ENCODE measurements around the gene ARL11.
A peak's percentile ranks its signal among the peaks of the same experiment; 100 is the strongest.
"Not testable (repeated sequence)": the region's sequence is repeated elsewhere in the genome, so short reads cannot be mapped to it uniquely, and the experiment has no call there.

Gene ARL11

GRCh38 chr13:49627831-49628652, at the start of gene ARL11:
TSS of gene ARL11 (plus strand) at chr13:49628507. CDS start at chr13:49630448, 1,941 bp downstream.
- Mint-ChIP-seq H3K4me3 (peak within 1 kb of the TSS; percentile 86), H3K36me3 (ENCODE audit: low read depth) (peaks cover 2% of the 10 kb centered on the region), H3K9me3 (no peaks in the 10 kb centered on the region), H3K27ac (peak within 1 kb of the TSS; percentile 84), H3K4me1 (ENCODE audit: low read depth) (peaks cover 17% of the 10 kb centered on the region), H3K27me3 (ENCODE audit: low read depth) (no peaks in the 10 kb centered on the region)

GRCh38 chr13:49579501-49579900, 48.8 kb upstream of the ARL11 start:
- Mint-ChIP-seq H3K27me3 (ENCODE audit: low read depth) (no peaks in the 10 kb centered on the region), H3K9me3 (no peaks in the 10 kb centered on the region), H3K36me3 (ENCODE audit: low read depth) (peaks cover 23% of the 10 kb centered on the region), H3K27ac (no peak overlapping the region), H3K4me3 (no peak overlapping the region), H3K4me1 (ENCODE audit: low read depth) (peaks cover 19% of the 10 kb centered on the region)

- H3K36me3 Mint-ChIP-seq (ENCODE audit: low read depth), result peaks cover 19% of the 10 kb centered on the region
- H3K4me3 Mint-ChIP-seq, result no peak overlapping the region
- no peaks in the 10 kb centered on the region for H3K27me3 Mint-ChIP-seq (ENCODE audit: low read depth)
- H3K9me3 Mint-ChIP-seq, result no peaks in the 10 kb centered on the region
- peaks cover 24% of the 10 kb centered on the region for H3K4me1 Mint-ChIP-seq (ENCODE audit: low read depth)
- H3K27ac Mint-ChIP-seq, result no peak overlapping the region
These were observed 47.2 kb upstream of the ARL11 start for GRCh38 chr13:49580980-49581680.

- no peaks in the 10 kb centered on the region for H3K27me3 Mint-ChIP-seq (ENCODE audit: low read depth)
- H3K36me3 Mint-ChIP-seq (ENCODE audit: low read depth), result peaks cover 17% of the 10 kb centered on the region
- H3K9me3 Mint-ChIP-seq, result no peaks in the 10 kb centered on the region
- H3K27ac Mint-ChIP-seq, result peak overlapping the region; percentile 88
- H3K4me1 Mint-ChIP-seq (ENCODE audit: low read depth), result peaks cover 23% of the 10 kb centered on the region
- H3K4me3 Mint-ChIP-seq, result peak overlapping the region; percentile 98
These were observed 43.5 kb upstream of the ARL11 start for GRCh38 chr13:49584771-49585182.

- peak within 1 kb of the TSS; percentile 98 for H3K4me3 Mint-ChIP-seq
- H3K27ac Mint-ChIP-seq, result peak within 1 kb of the TSS; percentile 88
- no peaks in the 10 kb centered on the region for H3K9me3 Mint-ChIP-seq
- no peaks in the 10 kb centered on the region for H3K27me3 Mint-ChIP-seq (ENCODE audit: low read depth)
- peaks cover 17% of the 10 kb centered on the region for H3K36me3 Mint-ChIP-seq (ENCODE audit: low read depth)
- peaks cover 23% of the 10 kb centered on the region for H3K4me1 Mint-ChIP-seq (ENCODE audit: low read depth)
These were observed 42.8 kb upstream of the ARL11 start, which contains the start of gene RCBTB1 for GRCh38 chr13:49585220-49586157. TSS of gene RCBTB1 (minus strand) at chr13:49585558. CDS start at chr13:49567279, 18,279 bp downstream.

GRCh38 chr13:49586717-49587116, 41.6 kb upstream of the ARL11 start:
- H3K4me1 Mint-ChIP-seq (ENCODE audit: low read depth), result peaks cover 17% of the 10 kb centered on the region
- peaks cover 7% of the 10 kb centered on the region for H3K36me3 Mint-ChIP-seq (ENCODE audit: low read depth)
- no peaks in the 10 kb centered on the region for H3K27me3 Mint-ChIP-seq (ENCODE audit: low read depth)
- H3K27ac Mint-ChIP-seq, result peak overlapping the region; percentile 8
- peak overlapping the region; percentile 79 for H3K4me3 Mint-ChIP-seq
- H3K9me3 Mint-ChIP-seq, result no peaks in the 10 kb centered on the region

- Mint-ChIP-seq H3K27ac (no peak overlapping the region), H3K27me3 (ENCODE audit: low read depth) (no peaks in the 10 kb centered on the region), H3K36me3 (ENCODE audit: low read depth) (peaks cover 5% of the 10 kb centered on the region), H3K4me1 (ENCODE audit: low read depth) (peaks cover 15% of the 10 kb centered on the region), H3K4me3 (no peak overlapping the region), H3K9me3 (no peaks in the 10 kb centered on the region)
These were observed 40.9 kb upstream of the ARL11 start for GRCh38 chr13:49587311-49587847.

GRCh38 chr13:49590714-49591113, 37.6 kb upstream of the ARL11 start:
- not testable (repeated sequence) for H3K4me1 Mint-ChIP-seq (ENCODE audit: low read depth); H3K4me3 Mint-ChIP-seq; H3K27me3 Mint-ChIP-seq (ENCODE audit: low read depth); H3K9me3 Mint-ChIP-seq; H3K36me3 Mint-ChIP-seq (ENCODE audit: low read depth); H3K27ac Mint-ChIP-seq

- not testable (repeated sequence) for H3K27ac Mint-ChIP-seq; H3K9me3 Mint-ChIP-seq; H3K4me1 Mint-ChIP-seq (ENCODE audit: low read depth); H3K27me3 Mint-ChIP-seq (ENCODE audit: low read depth); H3K4me3 Mint-ChIP-seq; H3K36me3 Mint-ChIP-seq (ENCODE audit: low read depth)
These were observed 34.4 kb upstream of the ARL11 start for GRCh38 chr13:49593876-49594275.

- no peaks in the 10 kb centered on the region for H3K4me1 Mint-ChIP-seq (ENCODE audit: low read depth)
These were observed 33.7 kb upstream of the ARL11 start for GRCh38 chr13:49594576-49594975.

GRCh38 chr13:49596221-49596620, 32.1 kb upstream of the ARL11 start:
- H3K4me3 Mint-ChIP-seq, result no peak overlapping the region
- H3K4me1 Mint-ChIP-seq (ENCODE audit: low read depth), result no peaks in the 10 kb centered on the region
- no peaks in the 10 kb centered on the region for H3K27me3 Mint-ChIP-seq (ENCODE audit: low read depth)
- H3K27ac Mint-ChIP-seq, result no peak overlapping the region
- no peaks in the 10 kb centered on the region for H3K9me3 Mint-ChIP-seq
- no peaks in the 10 kb centered on the region for H3K36me3 Mint-ChIP-seq (ENCODE audit: low read depth)

More at GRCh38 chr13:49594576-49594975, 33.7 kb upstream of the ARL11 start:
- Mint-ChIP-seq H3K9me3 (no peaks in the 10 kb centered on the region), H3K36me3 (ENCODE audit: low read depth) (no peaks in the 10 kb centered on the region), H3K4me3 (no peak overlapping the region), H3K27me3 (ENCODE audit: low read depth) (no peaks in the 10 kb centered on the region), H3K27ac (no peak overlapping the region)

- Mint-ChIP-seq H3K4me1 (ENCODE audit: low read depth) (no peaks in the 10 kb centered on the region), H3K9me3 (no peaks in the 10 kb centered on the region), H3K27me3 (ENCODE audit: low read depth) (no peaks in the 10 kb centered on the region), H3K27ac (no peak overlapping the region), H3K4me3 (no peak overlapping the region), H3K36me3 (ENCODE audit: low read depth) (no peaks in the 10 kb centered on the region)
These were observed 31.2 kb upstream of the ARL11 start for GRCh38 chr13:49597043-49597641.

GRCh38 chr13:49602005-49602404, 26.3 kb upstream of the ARL11 start:
- Mint-ChIP-seq H3K27me3 (ENCODE audit: low read depth) (no peaks in the 10 kb centered on the region), H3K4me3 (no peak overlapping the region), H3K9me3 (no peaks in the 10 kb centered on the region), H3K36me3 (ENCODE audit: low read depth) (no peaks in the 10 kb centered on the region), H3K27ac (no peak overlapping the region), H3K4me1 (ENCODE audit: low read depth) (peaks cover 3% of the 10 kb centered on the region)

- not testable (repeated sequence) for H3K4me1 Mint-ChIP-seq (ENCODE audit: low read depth); H3K9me3 Mint-ChIP-seq; H3K27me3 Mint-ChIP-seq (ENCODE audit: low read depth); H3K4me3 Mint-ChIP-seq; H3K36me3 Mint-ChIP-seq (ENCODE audit: low read depth); H3K27ac Mint-ChIP-seq
These were observed 25.7 kb upstream of the ARL11 start for GRCh38 chr13:49602615-49603014.

Data from T-helper 1 cell treated with Interleukin-12 subunit alpha and Interleukin-12 subunit beta and Interleukin-4 antibody, amounts not matched to agents 30 μg/mL and 1 μg/mL, for 36 hours (primary cell).